Measurements from ENCODE around the gene FGF23.

Gene FGF23

DNA sequence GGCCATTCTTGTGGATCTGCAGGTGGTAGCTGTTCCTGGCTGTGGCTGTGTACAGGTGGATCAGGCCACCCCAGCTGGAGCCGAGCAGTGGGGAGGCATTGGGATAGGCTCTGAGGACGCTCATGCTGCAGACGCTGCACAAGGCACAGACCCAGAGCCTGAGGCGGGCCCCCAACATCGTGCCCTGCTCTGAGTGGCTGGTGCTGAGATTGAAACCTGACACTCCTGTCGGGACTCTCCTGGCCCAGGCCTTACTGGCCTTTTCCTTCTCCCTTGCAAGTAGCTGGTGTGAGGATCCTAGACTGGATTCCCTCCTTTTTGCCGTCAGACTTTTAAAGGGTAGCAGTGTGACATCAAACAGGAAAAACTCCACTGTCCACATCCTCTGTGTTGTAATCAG, at the start of gene FGF23:
Gene FGF23, minus strand, starts transcription at position 308 of the 400 bp plus-strand sequence. Its CDS starts 130 bp downstream, at position 178.
- FAIRE-seq (no peak), DNase-seq (ENCODE audit: insufficient read length, low spot score) (no peak)
- no peak for TF ChIP-seq CTCF (IDR thresholded peaks at IDR 0.05; ENCODE audit: insufficient read depth, missing control alignments)

DNA sequence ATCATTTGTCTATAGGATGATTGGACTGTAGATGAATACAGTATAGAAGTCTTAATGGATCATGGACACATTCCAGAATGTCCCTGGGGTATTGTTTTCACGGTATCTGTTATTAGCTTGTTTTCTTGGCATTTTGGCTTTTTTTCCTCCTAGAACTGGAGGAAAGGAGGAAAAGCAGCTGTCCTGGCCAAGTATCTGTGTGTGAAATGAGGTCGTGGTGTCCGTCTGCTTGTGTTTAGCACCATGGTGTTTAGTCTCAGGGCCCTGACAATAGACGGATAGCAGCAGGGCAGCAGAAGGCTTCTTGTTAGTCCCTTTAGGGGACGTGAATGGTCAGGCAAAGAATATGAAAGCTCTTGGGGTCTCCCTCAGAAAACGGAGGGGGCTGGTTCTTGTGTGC, 44.9 kb upstream of the FGF23 start:
- no peak for FAIRE-seq
- DNase-seq (ENCODE audit: insufficient read length, low spot score), result no peak
- no peak for TF ChIP-seq CTCF (IDR thresholded peaks at IDR 0.05; ENCODE audit: insufficient read depth, missing control alignments)

GRCh38 chr12:4423528-4424195, 44.1 kb upstream of the FGF23 start:
- TF ChIP-seq CTCF (IDR thresholded peaks at IDR 0.05; ENCODE audit: insufficient read depth, missing control alignments), result no peak
- DNase-seq (ENCODE audit: insufficient read length, low spot score) (no peak), FAIRE-seq (no peak)

DNA sequence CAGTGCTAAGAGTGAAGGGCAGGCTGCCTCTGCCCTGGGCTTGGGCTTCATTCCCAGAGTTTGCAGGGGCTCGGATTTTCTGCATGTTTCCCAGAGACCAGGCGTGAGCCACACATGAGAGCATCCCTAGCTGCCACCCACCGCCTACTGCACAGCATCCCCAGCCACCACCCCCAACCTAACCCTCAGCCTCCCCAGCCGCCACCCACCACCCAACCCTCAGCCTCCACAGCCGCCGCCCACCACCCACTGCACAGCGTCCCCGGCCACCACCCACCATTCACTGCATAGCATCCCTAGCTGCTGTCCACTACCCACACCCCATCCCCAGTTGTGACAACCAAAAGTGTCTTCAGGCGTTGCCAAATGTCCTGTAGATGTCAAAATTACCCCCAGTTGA, 43.5 kb upstream of the FGF23 start:
- FAIRE-seq (no peak), DNase-seq (ENCODE audit: insufficient read length, low spot score) (no peak)
- no peak for TF ChIP-seq CTCF (IDR thresholded peaks at IDR 0.05; ENCODE audit: insufficient read depth, missing control alignments)

- DNase-seq (ENCODE audit: insufficient read length, low spot score) (peak; percentile 57), FAIRE-seq (peak; percentile 87)
- peak; percentile 52 for TF ChIP-seq CTCF (IDR thresholded peaks at IDR 0.05; ENCODE audit: insufficient read depth, missing control alignments)
These were observed 42.1 kb upstream of the FGF23 start for GRCh38 chr12:4421590-4422031.

DNA sequence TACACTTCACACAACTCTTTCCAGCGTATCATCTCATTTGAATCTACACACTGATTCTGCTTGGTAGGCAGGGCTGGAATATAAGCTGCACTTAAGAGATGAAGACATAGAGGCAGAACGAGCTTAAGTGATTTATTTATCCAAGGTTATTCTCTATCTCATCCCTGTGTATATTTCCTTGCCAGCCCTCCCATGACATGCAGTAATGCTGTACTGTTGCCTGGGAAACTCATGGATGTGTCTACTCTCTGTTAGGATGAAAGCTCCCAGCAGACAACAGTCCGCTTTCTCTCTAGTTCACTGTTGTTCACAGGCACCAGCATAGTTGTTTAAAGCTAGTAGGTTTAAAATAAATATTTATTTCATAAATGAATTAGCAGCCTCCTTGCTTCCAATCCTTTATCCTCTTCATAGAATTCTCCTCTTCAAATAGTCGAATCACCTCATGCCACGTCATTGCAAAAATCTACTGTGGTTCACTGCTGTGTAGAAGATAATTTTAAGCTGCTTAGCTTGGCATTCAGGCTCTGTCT, 40.7 kb upstream of the FGF23 start:
- FAIRE-seq, result no peak
- DNase-seq (ENCODE audit: insufficient read length, low spot score), result no peak
- TF ChIP-seq CTCF (IDR thresholded peaks at IDR 0.05; ENCODE audit: insufficient read depth, missing control alignments), result no peak

GRCh38 chr12:4418913-4419312, 39.4 kb upstream of the FGF23 start:
- FAIRE-seq (no peak), DNase-seq (ENCODE audit: insufficient read length, low spot score) (no peak)
- TF ChIP-seq CTCF (IDR thresholded peaks at IDR 0.05; ENCODE audit: insufficient read depth, missing control alignments), result no peak
